ENCODE data around the gene CORIN.

Gene CORIN

GRCh38 chr4:47750788-47751187, 87.1 kb downstream of the CORIN start:
- TF ChIP-seq CTCF (conservative IDR thresholded peaks at IDR 0.05; ENCODE audit: low read depth): no peak
- no peak overlapping the region for H3K27ac ChIP-seq
- CTCF ChIA-PET: no interaction called here
- DNase-seq (ENCODE audit: low spot score): no peak
- POLR2A ChIA-PET (ENCODE audit: low non-redundant PET): no interaction called here

GRCh38 chr4:47749858-47750257, 88.0 kb downstream of the CORIN start:
- CTCF ChIA-PET: no interaction called here
- no peak for TF ChIP-seq CTCF (conservative IDR thresholded peaks at IDR 0.05; ENCODE audit: low read depth)
- no peak overlapping the region for H3K27ac ChIP-seq
- DNase-seq (ENCODE audit: low spot score): no peak
- POLR2A ChIA-PET (ENCODE audit: low non-redundant PET): interaction anchor here (0.6 kb wide), 1 partner anchor 357 kb away, joined by 3 read pairs; no protein-coding TSS in a partner anchor

GRCh38 chr4:47749060-47749459, 88.8 kb downstream of the CORIN start:
- CTCF ChIA-PET: interaction anchor here (0.6 kb wide), 1 partner anchor 18 kb away, joined by 4 read pairs; no protein-coding TSS in a partner anchor
- TF ChIP-seq CTCF (conservative IDR thresholded peaks at IDR 0.05; ENCODE audit: low read depth): no peak
- no peak overlapping the region for H3K27ac ChIP-seq
- POLR2A ChIA-PET (ENCODE audit: low non-redundant PET): interaction anchor here (0.6 kb wide), 1 partner anchor 358 kb away, joined by 3 read pairs; no protein-coding TSS in a partner anchor
- no peak for DNase-seq (ENCODE audit: low spot score)

GRCh38 chr4:47747846-47748494, 89.9 kb downstream of the CORIN start:
- ChIA-PET POLR2A (ENCODE audit: low non-redundant PET) (no interaction called here), CTCF (interaction anchor here (0.5 kb wide), 1 partner anchor 354 kb away, joined by 4 read pairs; no protein-coding TSS in a partner anchor)
- H3K27ac ChIP-seq: no peak overlapping the region
- TF ChIP-seq CTCF (conservative IDR thresholded peaks at IDR 0.05; ENCODE audit: low read depth): no peak
- no peak for DNase-seq (ENCODE audit: low spot score)

GRCh38 chr4:47747211-47747610, 90.7 kb downstream of the CORIN start:
- TF ChIP-seq CTCF (conservative IDR thresholded peaks at IDR 0.05; ENCODE audit: low read depth): no peak
- H3K27ac ChIP-seq: no peak overlapping the region
- ChIA-PET POLR2A (ENCODE audit: low non-redundant PET) (no interaction called here), CTCF (no interaction called here)
- no peak for DNase-seq (ENCODE audit: low spot score)

- no peak for DNase-seq (ENCODE audit: low spot score)
- H3K27ac ChIP-seq: no peak overlapping the region
- TF ChIP-seq CTCF (conservative IDR thresholded peaks at IDR 0.05; ENCODE audit: low read depth): no peak
- ChIA-PET CTCF (no interaction called here), POLR2A (ENCODE audit: low non-redundant PET) (no interaction called here)
Observed at GRCh38 chr4:47746122-47746521, 91.7 kb downstream of the CORIN start.
